Mammary microvascular endothelial cell (primary cell): Measurements from ENCODE around the gene SOCS6. TPM values are rescaled to one million over a fixed set of nuclear protein-coding genes. Genes with fewer than 3 reads are reported as not detected.

Experiments used
- total RNA-seq: library from RNA; depleted of rRNA; stranded (reverse); fragments of >200 nt; gene quantifications from 2 replicates; pipeline ENCODE4 v1.2.3, GENCODE V29; 2015

The SOCS6 gene
- total RNA-seq: 9.4 and 12.4 TPM in 2 replicates

GRCh38 chr18:70288851-70289328, at the start of gene SOCS6:
SOCS6 (plus strand) TSS chr18:70289045; CDS start chr18:70324669, 35,624 bp downstream.

Other genes with a start within 250 kb of the SOCS6 start
- 12.2 and 12.5 TPM in 2 replicates for gene RTTN, start 83.4 kb upstream of the SOCS6 start, total RNA-seq